ENCODE data around the gene SPDYC. TPM values are rescaled to one million over a fixed set of nuclear protein-coding genes. Genes with fewer than 3 reads are reported as not detected.

Gene SPDYC
- total RNA-seq, 1 donor from 2014 or later, result not detected

DNA sequence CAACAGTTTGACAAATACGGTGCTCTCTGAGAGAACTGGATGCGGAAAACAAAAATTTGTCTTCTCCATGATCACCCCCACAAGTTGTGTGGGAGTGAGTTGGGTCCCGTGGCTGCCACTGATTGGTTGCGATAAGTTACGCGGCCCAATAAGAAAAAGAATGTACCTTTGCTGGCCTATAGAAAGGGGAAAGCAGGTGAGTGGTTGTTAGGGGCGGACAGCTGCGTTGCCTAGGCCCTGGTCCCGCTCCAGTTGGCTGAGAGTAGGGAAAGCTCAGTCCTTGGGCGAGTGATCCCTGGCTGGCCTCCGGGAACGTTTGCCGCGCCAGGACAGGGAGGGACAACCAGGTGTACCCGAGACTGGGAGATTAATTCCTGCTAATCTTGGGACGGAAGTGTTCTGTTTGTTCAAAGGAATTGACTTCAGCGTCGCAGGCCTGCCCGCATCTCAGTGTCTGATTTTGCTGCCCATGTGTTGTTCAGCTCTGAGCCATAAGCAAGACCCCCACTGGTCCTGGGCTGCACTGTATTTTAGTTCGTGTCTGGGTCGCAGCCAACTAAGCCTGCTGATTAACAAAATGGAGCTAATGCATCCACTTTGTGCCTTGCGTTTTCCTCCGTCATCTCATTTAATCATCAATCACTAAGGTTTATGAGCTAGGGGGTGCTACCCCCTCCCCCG is 34.9 kb upstream of the SPDYC start:
- DNase-seq (ENCODE audit: extremely low spot score, unreplicated experiment), result peak; percentile 92
- Mint-ChIP-seq H3K36me3 (ENCODE audit: unreplicated experiment) (peaks cover 5% of the 10 kb centered on the region), H3K4me1 (ENCODE audit: unreplicated experiment) (peaks cover 24% of the 10 kb centered on the region), H3K9me3 (ENCODE audit: unreplicated experiment) (no peaks in the 10 kb centered on the region), H3K4me3 (ENCODE audit: unreplicated experiment) (peak overlapping the region; percentile 97), H3K27me3 (ENCODE audit: unreplicated experiment) (peaks cover 6% of the 10 kb centered on the region), H3K27ac (ENCODE audit: unreplicated experiment) (peak overlapping the region; percentile 100)
- TF ChIP-seq, protein P1, sequence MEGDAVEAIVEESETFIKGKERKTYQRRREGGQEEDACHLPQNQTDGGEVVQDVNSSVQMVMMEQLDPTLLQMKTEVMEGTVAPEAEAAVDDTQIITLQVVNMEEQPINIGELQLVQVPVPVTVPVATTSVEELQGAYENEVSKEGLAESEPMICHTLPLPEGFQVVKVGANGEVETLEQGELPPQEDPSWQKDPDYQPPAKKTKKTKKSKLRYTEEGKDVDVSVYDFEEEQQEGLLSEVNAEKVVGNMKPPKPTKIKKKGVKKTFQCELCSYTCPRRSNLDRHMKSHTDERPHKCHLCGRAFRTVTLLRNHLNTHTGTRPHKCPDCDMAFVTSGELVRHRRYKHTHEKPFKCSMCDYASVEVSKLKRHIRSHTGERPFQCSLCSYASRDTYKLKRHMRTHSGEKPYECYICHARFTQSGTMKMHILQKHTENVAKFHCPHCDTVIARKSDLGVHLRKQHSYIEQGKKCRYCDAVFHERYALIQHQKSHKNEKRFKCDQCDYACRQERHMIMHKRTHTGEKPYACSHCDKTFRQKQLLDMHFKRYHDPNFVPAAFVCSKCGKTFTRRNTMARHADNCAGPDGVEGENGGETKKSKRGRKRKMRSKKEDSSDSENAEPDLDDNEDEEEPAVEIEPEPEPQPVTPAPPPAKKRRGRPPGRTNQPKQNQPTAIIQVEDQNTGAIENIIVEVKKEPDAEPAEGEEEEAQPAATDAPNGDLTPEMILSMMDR (IDR thresholded peaks at IDR 0.05), result no peak

DNA sequence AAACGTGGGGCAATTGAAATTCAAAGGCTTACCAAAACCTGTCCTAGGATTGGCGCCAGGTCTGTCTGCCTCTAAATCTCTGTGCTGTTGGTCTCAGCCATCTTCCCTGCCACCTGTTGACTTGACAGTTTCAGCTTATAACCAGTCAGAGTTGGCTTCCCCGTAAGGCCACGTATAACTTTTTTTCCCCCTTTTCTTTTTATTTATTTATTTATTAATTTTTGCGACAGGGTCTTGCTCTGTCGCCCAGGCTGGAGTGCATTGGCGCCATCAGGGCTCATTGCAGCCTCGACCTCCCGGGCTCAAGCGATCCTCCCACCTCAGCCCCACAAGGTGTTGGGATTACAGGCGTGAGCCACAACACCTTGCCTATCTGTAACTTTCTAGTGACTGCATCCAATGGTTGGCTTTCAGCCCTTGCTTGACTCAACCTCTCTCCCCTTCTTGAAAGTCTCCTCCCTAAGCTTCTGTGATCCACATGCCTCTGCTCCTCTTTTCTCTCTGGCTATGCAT is 34.3 kb upstream of the SPDYC start:
- TF ChIP-seq, protein P1 (IDR thresholded peaks at IDR 0.05), result no peak
- Mint-ChIP-seq H3K27ac (ENCODE audit: unreplicated experiment) (peak overlapping the region; percentile 100), H3K9me3 (ENCODE audit: unreplicated experiment) (no peaks in the 10 kb centered on the region), H3K27me3 (ENCODE audit: unreplicated experiment) (peaks cover 12% of the 10 kb centered on the region), H3K4me1 (ENCODE audit: unreplicated experiment) (peaks cover 24% of the 10 kb centered on the region), H3K36me3 (ENCODE audit: unreplicated experiment) (peaks cover 5% of the 10 kb centered on the region), H3K4me3 (ENCODE audit: unreplicated experiment) (peak overlapping the region; percentile 97)
- no peak for DNase-seq (ENCODE audit: extremely low spot score, unreplicated experiment)

DNA sequence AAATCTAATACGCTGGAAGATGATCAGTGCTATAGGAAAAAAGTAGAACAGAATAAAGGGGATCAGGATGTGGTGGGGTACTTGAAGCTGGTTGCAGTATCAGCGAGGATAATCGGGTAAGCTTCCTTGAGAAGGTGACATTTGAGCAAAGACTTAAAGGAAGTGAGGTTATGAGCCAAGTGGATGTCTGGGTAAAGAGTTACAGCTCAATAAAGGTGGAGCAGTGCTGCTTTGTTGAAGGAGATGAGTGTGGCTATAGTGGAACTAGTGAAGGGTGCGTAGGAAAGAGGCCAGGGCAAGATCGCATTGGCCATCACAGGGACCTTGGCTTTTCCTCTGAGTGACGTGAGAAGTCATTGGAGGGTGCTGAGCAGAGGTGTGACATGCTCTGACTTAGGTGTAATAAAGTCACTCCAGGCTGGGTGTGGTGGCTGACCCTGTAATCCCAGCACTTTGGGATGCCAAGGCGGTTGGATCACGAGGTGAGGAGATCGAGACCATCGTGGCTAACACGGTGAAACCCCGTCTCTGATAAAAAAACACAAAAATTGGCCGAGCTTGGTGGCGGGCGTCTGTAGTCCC is 33.4 kb upstream of the SPDYC start:
- H3K36me3 Mint-ChIP-seq (ENCODE audit: unreplicated experiment), result no peaks in the 10 kb centered on the region
- DNase-seq (ENCODE audit: extremely low spot score, unreplicated experiment), result no peak
- peak overlapping the region; percentile 40 for H3K4me3 Mint-ChIP-seq (ENCODE audit: unreplicated experiment)
- H3K9me3 Mint-ChIP-seq (ENCODE audit: unreplicated experiment), result no peaks in the 10 kb centered on the region
- no peak overlapping the region for H3K27ac Mint-ChIP-seq (ENCODE audit: unreplicated experiment)
- peaks cover 24% of the 10 kb centered on the region for H3K4me1 Mint-ChIP-seq (ENCODE audit: unreplicated experiment)
- peaks cover 20% of the 10 kb centered on the region for H3K27me3 Mint-ChIP-seq (ENCODE audit: unreplicated experiment)
- TF ChIP-seq, protein P1 (IDR thresholded peaks at IDR 0.05), result no peak

DNA sequence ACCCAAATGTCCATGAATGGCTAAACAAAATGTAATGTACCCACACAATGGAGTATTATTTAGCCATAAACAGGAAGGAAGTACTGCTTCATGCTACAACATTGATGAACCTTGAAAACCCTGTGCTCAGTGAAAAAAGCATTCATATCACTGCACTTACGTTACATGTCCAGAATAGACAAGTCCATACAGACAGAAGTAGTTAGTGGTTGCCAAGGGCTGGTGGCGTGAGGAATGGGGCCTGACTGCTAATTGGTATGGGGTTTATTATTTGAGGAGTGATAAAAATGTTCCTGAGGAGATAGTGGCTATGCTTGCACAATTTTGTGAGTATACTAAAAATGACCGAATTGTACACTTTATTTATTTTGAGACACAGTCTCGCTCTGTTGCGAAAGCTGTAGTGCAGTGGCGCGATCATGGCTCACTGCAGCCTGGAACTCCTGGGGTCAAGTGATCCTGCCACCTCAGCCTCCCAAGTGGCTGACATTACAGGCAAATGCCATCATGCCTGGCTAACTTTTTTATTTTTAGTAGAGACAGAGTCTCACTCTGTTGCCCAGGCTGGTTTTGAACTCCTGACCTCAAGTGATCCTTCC is 28.0 kb upstream of the SPDYC start:
- Mint-ChIP-seq H3K4me3 (ENCODE audit: unreplicated experiment) (no peak overlapping the region), H3K27ac (ENCODE audit: unreplicated experiment) (no peak overlapping the region), H3K36me3 (ENCODE audit: unreplicated experiment) (no peaks in the 10 kb centered on the region), H3K4me1 (ENCODE audit: unreplicated experiment) (no peaks in the 10 kb centered on the region), H3K27me3 (ENCODE audit: unreplicated experiment) (peaks cover 54% of the 10 kb centered on the region), H3K9me3 (ENCODE audit: unreplicated experiment) (no peaks in the 10 kb centered on the region)
- TF ChIP-seq, protein P1 (IDR thresholded peaks at IDR 0.05), result no peak
- DNase-seq (ENCODE audit: extremely low spot score, unreplicated experiment), result no peak

All from osteocyte (in vitro differentiated cells).